IPS DF 6.9 (cell line): ENCODE measurements around the gene DEPP1.

Experiments
- DNase-seq: peaks from one replicate; pipeline ENCODE4 v3.0.0-alpha.2; 2013; ENCODE audit warnings: low read depth, low spot score
- H3K27ac ChIP-seq: one replicate; pipeline ENCODE4 v1.5.1; 2013; ENCODE audit warnings: low read length, control low read depth
- H3K27me3 ChIP-seq: 2 replicates; pipeline ENCODE4 v1.6.1; 2013; ENCODE audit warnings: mild to moderate bottlenecking, low read length; ENCODE audit not compliant: control insufficient read depth, insufficient read depth
- H3K36me3 ChIP-seq: 2 replicates; pipeline ENCODE4 v1.6.1; 2013; ENCODE audit warnings: low read length; ENCODE audit not compliant: control insufficient read depth, insufficient read depth
- H3K4me1 ChIP-seq: 2 replicates; pipeline ENCODE4 v1.6.1; 2013; ENCODE audit warnings: low read length; ENCODE audit not compliant: control insufficient read depth, insufficient read depth
- H3K4me3 ChIP-seq: 2 replicates; pipeline ENCODE4 v1.5.1; 2013; ENCODE audit warnings: mild to moderate bottlenecking, low read length
- H3K9me3 ChIP-seq: 2 replicates; pipeline ENCODE4 v1.6.1; 2013; ENCODE audit warnings: low read length, inconsistent platforms; ENCODE audit not compliant: control insufficient read depth, insufficient read depth
- WGBS: extraction: QIAGEN DNeasy Blood & Tissue Kit; methylation state at CpG from one replicate; pipeline ENCODE4 v1.1.7; 2013; ENCODE audit warnings: mixed read lengths, missing lambda C conversion rate; ENCODE audit not compliant: insufficient read length, insufficient coverage; 5-methylcytosine and 5-hydroxymethylcytosine counted together

The DEPP1 gene

GRCh38 chr10:44958898-44959246 lies 19.7 kb downstream of the DEPP1 start:
- H3K4me1 ChIP-seq: peaks cover 1% of the 10 kb centered on the region; the same call in 1 of the 2 replicates
- no peak for DNase-seq
- H3K9me3 ChIP-seq: no peaks in the 10 kb centered on the region
- peak overlapping the region; percentile 73; the same call in 1 of the 2 replicates for H3K4me3 ChIP-seq
- H3K27me3 ChIP-seq: no peaks in the 10 kb centered on the region
- no CpG with 5 or more reads among the region's 6 CpGs for WGBS
- no peak overlapping the region for H3K27ac ChIP-seq
- H3K36me3 ChIP-seq: no peaks in the 10 kb centered on the region

- H3K36me3 ChIP-seq: no peaks in the 10 kb centered on the region
- no peaks in the 10 kb centered on the region for H3K27me3 ChIP-seq
- H3K4me1 ChIP-seq: 0 out of 2 replicates have a peak, but pooled peaks cover 1% of the 10 kb centered on the region
- H3K4me3 ChIP-seq: no peak overlapping the region; the same call in 1 of the 2 replicates
- no CpG with 5 or more reads among the region's 5 CpGs for WGBS
- DNase-seq: no peak
- no peak overlapping the region for H3K27ac ChIP-seq
- no peaks in the 10 kb centered on the region for H3K9me3 ChIP-seq
Observed at GRCh38 chr10:44958196-44958897, 20.3 kb downstream of the DEPP1 start.

GRCh38 chr10:44956717-44957706 lies 21.6 kb downstream of the DEPP1 start:
- no CpG with 5 or more reads among the region's 4 CpGs for WGBS
- no peak for DNase-seq
- no peaks in the 10 kb centered on the region for H3K27me3 ChIP-seq
- no peak overlapping the region for H3K4me3 ChIP-seq
- no peaks in the 10 kb centered on the region for H3K36me3 ChIP-seq
- H3K9me3 ChIP-seq: no peaks in the 10 kb centered on the region
- H3K4me1 ChIP-seq: peaks cover 3% of the 10 kb centered on the region; the same call in 1 of the 2 replicates
- H3K27ac ChIP-seq: no peak overlapping the region

- Histone ChIP-seq H3K27ac (no peak overlapping the region), H3K4me1 (peaks cover 3% of the 10 kb centered on the region; the same call in 1 of the 2 replicates), H3K36me3 (no peaks in the 10 kb centered on the region), H3K27me3 (no peaks in the 10 kb centered on the region), H3K9me3 (no peaks in the 10 kb centered on the region), H3K4me3 (no peak overlapping the region)
- no CpG with 5 or more reads among the region's 4 CpGs for WGBS
- DNase-seq: no peak
Observed at GRCh38 chr10:44956226-44956625, 22.4 kb downstream of the DEPP1 start.

GRCh38 chr10:44955413-44956070 lies 23.1 kb downstream of the DEPP1 start:
- no CpG with 5 or more reads among the region's 8 CpGs for WGBS
- Histone ChIP-seq H3K4me3 (no peak overlapping the region), H3K36me3 (no peaks in the 10 kb centered on the region), H3K27ac (no peak overlapping the region), H3K27me3 (no peaks in the 10 kb centered on the region), H3K4me1 (peaks cover 3% of the 10 kb centered on the region), H3K9me3 (no peaks in the 10 kb centered on the region)
- DNase-seq: no peak

GRCh38 chr10:44954962-44955361 lies 23.6 kb downstream of the DEPP1 start:
- no peaks in the 10 kb centered on the region for H3K9me3 ChIP-seq
- no peaks in the 10 kb centered on the region for H3K27me3 ChIP-seq
- H3K4me1 ChIP-seq: peaks cover 3% of the 10 kb centered on the region
- no peak overlapping the region for H3K4me3 ChIP-seq
- H3K36me3 ChIP-seq: no peaks in the 10 kb centered on the region
- no peak overlapping the region for H3K27ac ChIP-seq
- DNase-seq: no peak

- H3K4me3 ChIP-seq: no peak overlapping the region
- no peak for DNase-seq
- H3K27me3 ChIP-seq: no peaks in the 10 kb centered on the region
- H3K4me1 ChIP-seq: peaks cover 3% of the 10 kb centered on the region
- H3K27ac ChIP-seq: no peak overlapping the region
- no peaks in the 10 kb centered on the region for H3K36me3 ChIP-seq
- no peaks in the 10 kb centered on the region for H3K9me3 ChIP-seq
Observed at GRCh38 chr10:44954042-44954441, 24.6 kb downstream of the DEPP1 start.

GRCh38 chr10:44952779-44953231 lies 25.8 kb downstream of the DEPP1 start:
- no peaks in the 10 kb centered on the region for H3K27me3 ChIP-seq
- H3K9me3 ChIP-seq: no peaks in the 10 kb centered on the region
- H3K27ac ChIP-seq: no peak overlapping the region
- no peak overlapping the region for H3K4me3 ChIP-seq
- no peak for DNase-seq
- WGBS: no CpG with 5 or more reads among the region's 2 CpGs
- H3K4me1 ChIP-seq: peaks cover 3% of the 10 kb centered on the region
- no peaks in the 10 kb centered on the region for H3K36me3 ChIP-seq

- DNase-seq: no peak
Observed at GRCh38 chr10:44951576-44952226, 26.9 kb downstream of the DEPP1 start.

More at GRCh38 chr10:44951576-44952226, 26.9 kb downstream of the DEPP1 start:
- no peaks in the 10 kb centered on the region for H3K36me3 ChIP-seq
- peaks cover 3% of the 10 kb centered on the region for H3K4me1 ChIP-seq
- H3K4me3 ChIP-seq: no peak overlapping the region
- no CpG with 5 or more reads among the region's 7 CpGs for WGBS
- H3K9me3 ChIP-seq: no peaks in the 10 kb centered on the region
- H3K27me3 ChIP-seq: no peaks in the 10 kb centered on the region
- H3K27ac ChIP-seq: no peak overlapping the region
